Measurements from ENCODE around the gene DNAH7.

DNA sequence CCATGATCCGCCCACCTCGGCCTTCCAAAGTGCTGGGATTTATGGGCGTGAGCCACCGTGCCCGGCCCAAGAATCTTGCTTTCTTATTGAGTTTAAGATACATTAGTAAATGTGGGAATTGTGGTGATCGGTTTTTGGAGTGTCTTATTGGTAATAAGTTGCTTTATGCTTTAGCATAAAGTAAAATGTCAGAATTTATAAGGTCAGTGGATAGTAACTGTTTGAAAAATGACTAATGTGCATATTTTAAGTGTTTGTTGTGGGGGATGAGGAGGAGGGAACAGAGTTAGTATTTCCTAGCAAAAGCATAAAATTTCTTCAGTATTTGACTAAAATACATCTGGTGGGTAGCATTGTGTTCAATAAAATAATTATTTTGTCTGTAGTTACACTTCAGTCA is 334.2 kb downstream of the DNAH7 start:
- TF ChIP-seq, protein P1, sequence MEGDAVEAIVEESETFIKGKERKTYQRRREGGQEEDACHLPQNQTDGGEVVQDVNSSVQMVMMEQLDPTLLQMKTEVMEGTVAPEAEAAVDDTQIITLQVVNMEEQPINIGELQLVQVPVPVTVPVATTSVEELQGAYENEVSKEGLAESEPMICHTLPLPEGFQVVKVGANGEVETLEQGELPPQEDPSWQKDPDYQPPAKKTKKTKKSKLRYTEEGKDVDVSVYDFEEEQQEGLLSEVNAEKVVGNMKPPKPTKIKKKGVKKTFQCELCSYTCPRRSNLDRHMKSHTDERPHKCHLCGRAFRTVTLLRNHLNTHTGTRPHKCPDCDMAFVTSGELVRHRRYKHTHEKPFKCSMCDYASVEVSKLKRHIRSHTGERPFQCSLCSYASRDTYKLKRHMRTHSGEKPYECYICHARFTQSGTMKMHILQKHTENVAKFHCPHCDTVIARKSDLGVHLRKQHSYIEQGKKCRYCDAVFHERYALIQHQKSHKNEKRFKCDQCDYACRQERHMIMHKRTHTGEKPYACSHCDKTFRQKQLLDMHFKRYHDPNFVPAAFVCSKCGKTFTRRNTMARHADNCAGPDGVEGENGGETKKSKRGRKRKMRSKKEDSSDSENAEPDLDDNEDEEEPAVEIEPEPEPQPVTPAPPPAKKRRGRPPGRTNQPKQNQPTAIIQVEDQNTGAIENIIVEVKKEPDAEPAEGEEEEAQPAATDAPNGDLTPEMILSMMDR (IDR thresholded peaks at IDR 0.05): no peak
- TF ChIP-seq EZH2 (IDR thresholded peaks at IDR 0.05; ENCODE audit: borderline replicate concordance, insufficient read depth, low read depth, low read length, poor library complexity, severe bottlenecking): no peak
